ENCODE measurements around the gene DRGX. TPM values are rescaled to one million over a fixed set of nuclear protein-coding genes. Genes with fewer than 3 reads are reported as not detected.

DRGX gene
- total RNA-seq, 1 donor from 2014 or later: not detected

GRCh38 chr10:49348593-49348992 is 47.3 kb downstream of the DRGX start:
- no peak for TF ChIP-seq CTCF (IDR thresholded peaks at IDR 0.05)
- H3K4me3 Mint-ChIP-seq (ENCODE audit: unreplicated experiment): no peak overlapping the region
- H3K9me3 Mint-ChIP-seq (ENCODE audit: unreplicated experiment): peaks cover 9% of the 10 kb centered on the region
- H3K27ac Mint-ChIP-seq (ENCODE audit: unreplicated experiment): no peak overlapping the region
- peaks cover 28% of the 10 kb centered on the region for H3K27me3 Mint-ChIP-seq (ENCODE audit: unreplicated experiment)
- peak; percentile 36 for DNase-seq (ENCODE audit: extremely low spot score, unreplicated experiment)
- peaks cover 4% of the 10 kb centered on the region for H3K4me1 Mint-ChIP-seq (ENCODE audit: unreplicated experiment)
- H3K36me3 Mint-ChIP-seq (ENCODE audit: unreplicated experiment): no peaks in the 10 kb centered on the region

DNA sequence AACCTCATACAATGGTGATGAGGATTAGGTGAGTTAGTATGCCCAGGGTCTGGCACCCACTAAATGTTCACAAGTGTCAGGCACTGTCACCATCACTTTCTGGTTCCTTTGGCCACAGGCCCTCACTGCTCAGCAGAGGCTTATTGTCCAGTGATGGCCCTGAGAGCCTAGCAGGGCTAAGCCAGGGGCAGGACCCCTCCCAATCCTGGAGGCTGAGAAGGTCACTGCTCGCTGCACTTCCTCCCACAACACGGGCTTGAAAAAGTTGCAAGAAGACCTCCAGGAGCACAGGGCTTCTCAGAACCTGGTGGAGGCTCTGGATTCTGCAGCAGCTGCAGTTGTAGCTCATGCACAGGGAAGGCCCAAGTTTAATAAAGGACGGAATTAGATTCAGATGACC is 48.1 kb downstream of the DRGX start:
- peak; percentile 68 for DNase-seq (ENCODE audit: extremely low spot score, unreplicated experiment)
- peaks cover 31% of the 10 kb centered on the region for H3K27me3 Mint-ChIP-seq (ENCODE audit: unreplicated experiment)
- H3K27ac Mint-ChIP-seq (ENCODE audit: unreplicated experiment): no peak overlapping the region
- peaks cover 9% of the 10 kb centered on the region for H3K9me3 Mint-ChIP-seq (ENCODE audit: unreplicated experiment)
- H3K36me3 Mint-ChIP-seq (ENCODE audit: unreplicated experiment): no peaks in the 10 kb centered on the region
- no peak for TF ChIP-seq CTCF (IDR thresholded peaks at IDR 0.05)
- H3K4me1 Mint-ChIP-seq (ENCODE audit: unreplicated experiment): no peaks in the 10 kb centered on the region
- no peak overlapping the region for H3K4me3 Mint-ChIP-seq (ENCODE audit: unreplicated experiment)

DNA sequence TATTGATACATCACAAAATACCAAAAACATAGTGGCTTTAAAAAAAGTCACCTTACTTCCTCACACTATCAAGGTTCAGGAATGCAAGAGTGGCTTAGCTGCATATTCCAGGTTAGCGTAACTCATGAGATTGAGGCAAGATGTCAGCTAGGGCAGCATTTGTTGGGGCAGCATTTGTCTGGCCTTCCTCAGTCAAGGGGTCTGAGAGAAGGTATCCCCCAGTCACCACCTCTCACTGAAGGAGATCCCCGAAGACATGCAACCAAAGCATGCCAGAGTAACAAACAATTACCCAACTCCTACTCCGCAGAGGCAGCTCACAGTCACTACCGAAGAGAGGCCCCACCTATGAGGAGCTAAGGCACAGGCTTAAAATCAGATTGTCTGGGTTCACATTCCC is 48.5 kb downstream of the DRGX start:
- Mint-ChIP-seq H3K4me3 (ENCODE audit: unreplicated experiment) (no peak overlapping the region), H3K9me3 (ENCODE audit: unreplicated experiment) (peaks cover 9% of the 10 kb centered on the region), H3K4me1 (ENCODE audit: unreplicated experiment) (no peaks in the 10 kb centered on the region), H3K36me3 (ENCODE audit: unreplicated experiment) (no peaks in the 10 kb centered on the region), H3K27me3 (ENCODE audit: unreplicated experiment) (peaks cover 35% of the 10 kb centered on the region), H3K27ac (ENCODE audit: unreplicated experiment) (no peak overlapping the region)
- DNase-seq (ENCODE audit: extremely low spot score, unreplicated experiment): peak; percentile 30
- TF ChIP-seq CTCF (IDR thresholded peaks at IDR 0.05): no peak

- Mint-ChIP-seq H3K4me1 (ENCODE audit: unreplicated experiment) (no peaks in the 10 kb centered on the region), H3K36me3 (ENCODE audit: unreplicated experiment) (no peaks in the 10 kb centered on the region), H3K4me3 (ENCODE audit: unreplicated experiment) (no peak overlapping the region), H3K27me3 (ENCODE audit: unreplicated experiment) (peaks cover 46% of the 10 kb centered on the region), H3K27ac (ENCODE audit: unreplicated experiment) (no peak overlapping the region), H3K9me3 (ENCODE audit: unreplicated experiment) (peaks cover 3% of the 10 kb centered on the region)
- no peak for TF ChIP-seq CTCF (IDR thresholded peaks at IDR 0.05)
- DNase-seq (ENCODE audit: extremely low spot score, unreplicated experiment): no peak
These were observed 51.0 kb downstream of the DRGX start for GRCh38 chr10:49344840-49345239.

GRCh38 chr10:49338604-49339003 is 57.3 kb downstream of the DRGX start:
- DNase-seq (ENCODE audit: extremely low spot score, unreplicated experiment): no peak
- Mint-ChIP-seq H3K36me3 (ENCODE audit: unreplicated experiment) (no peaks in the 10 kb centered on the region), H3K4me3 (ENCODE audit: unreplicated experiment) (no peak overlapping the region), H3K27me3 (ENCODE audit: unreplicated experiment) (peaks cover 30% of the 10 kb centered on the region), H3K9me3 (ENCODE audit: unreplicated experiment) (no peaks in the 10 kb centered on the region), H3K4me1 (ENCODE audit: unreplicated experiment) (no peaks in the 10 kb centered on the region), H3K27ac (ENCODE audit: unreplicated experiment) (no peak overlapping the region)
- no peak for TF ChIP-seq CTCF (IDR thresholded peaks at IDR 0.05)
